Endothelial cell of umbilical vein (primary cell): ENCODE results near the gene AP4M1.

Source experiments
- CTCF ChIP-seq, 2 donors: IDR thresholded peaks; 1 replicate in 1 of 2; 2 replicates in 1 of 2; pipeline ENCODE4 v1.5.1; 2011; ENCODE audit warnings: low read length in 2 of 2, mild to moderate bottlenecking in 2 of 2, moderate library complexity in 2 of 2, control low read depth in 1 of 2, inconsistent platforms in 1 of 2, low read depth in 1 of 2; ENCODE audit not compliant: insufficient read depth in 1 of 2; ENCODE audit errors: extremely low read depth in 1 of 2
- EZH2 ChIP-seq: IDR thresholded peaks from 2 replicates; pipeline ENCODE4 v1.6.1; 2012; ENCODE audit warnings: borderline replicate concordance, low read depth, mild to moderate bottlenecking, moderate library complexity, low read length, inconsistent platforms; ENCODE audit not compliant: severe bottlenecking
- FOS ChIP-seq: IDR thresholded peaks from 2 replicates; pipeline ENCODE4 v1.6.1; 2011; ENCODE audit warnings: mild to moderate bottlenecking, low read length, moderate library complexity, borderline replicate concordance; ENCODE audit not compliant: insufficient read depth
- JUN ChIP-seq: IDR thresholded peaks from 2 replicates; pipeline ENCODE4 v1.6.1; 2011; ENCODE audit warnings: borderline replicate concordance, low read depth; ENCODE audit not compliant: insufficient read length, insufficient read depth
- MAX ChIP-seq: IDR thresholded peaks from 2 replicates; pipeline ENCODE4 v1.6.1; 2011; ENCODE audit not compliant: insufficient read depth, insufficient read length
- POLR2A ChIP-seq: IDR thresholded peaks from 2 replicates; pipeline ENCODE4 v1.6.1; 2012; ENCODE audit warnings: low read depth, mild to moderate bottlenecking, control low read depth, low read length
- POLR2AphosphoS5 ChIP-seq: IDR thresholded peaks from 2 replicates; pipeline ENCODE4 v1.6.1; 2012; ENCODE audit warnings: low read depth, mild to moderate bottlenecking, control low read depth, low read length, moderate library complexity; ENCODE audit not compliant: insufficient read depth

GRCh38 chr7:100122067-100122466 is 20.6 kb downstream of the AP4M1 start:
- no peak for TF ChIP-seq POLR2AphosphoS5
- TF ChIP-seq CTCF (IDR thresholded peaks at IDR 0.05; ENCODE audit: extremely low read depth in 1 of 2, insufficient read depth in 1 of 2, low read depth in 1 of 2, low read length in 2 of 2) = no peak
- no peak for TF ChIP-seq MAX
- TF ChIP-seq POLR2A = no peak
- no peak for TF ChIP-seq JUN
- TF ChIP-seq FOS = no peak
- TF ChIP-seq EZH2 = no peak
